Measurements from ENCODE around the gene GPC6. TPM values are rescaled to one million over a fixed set of nuclear protein-coding genes. Genes with fewer than 3 reads are reported as not detected.

The GPC6 gene
- total and polyA plus RNA-seq, 5 donors from 2014 or later = not detected

DNA sequence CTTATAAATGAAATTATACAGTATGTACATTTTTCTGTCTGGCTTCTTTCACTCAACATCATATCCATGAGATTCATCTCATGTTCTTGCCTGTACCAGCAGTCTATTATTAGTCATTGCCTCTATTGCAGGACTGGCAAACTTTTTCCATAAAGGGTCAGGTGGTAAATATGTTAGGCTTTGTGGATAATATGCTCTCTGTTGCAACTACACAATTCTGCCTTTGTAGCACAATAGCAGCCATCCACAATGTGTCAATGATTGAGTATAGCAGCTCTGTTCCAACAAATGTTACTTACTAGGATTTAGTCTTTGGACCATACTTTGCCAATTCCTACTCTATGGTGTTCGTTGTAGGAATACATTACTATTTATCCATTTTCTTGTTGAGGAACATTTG, 948.5 kb downstream of the GPC6 start:
- ATAC-seq (ENCODE audit: low read depth in 2 of 2) = no peak
- Histone ChIP-seq H3K27me3 (ENCODE audit: control insufficient read depth, insufficient read depth, low read length) (no peaks in the 10 kb centered on the region), H3K9me3 (ENCODE audit: control insufficient read depth in 2 of 2, low read length in 2 of 2) (no peaks in the 10 kb centered on the region)

DNA sequence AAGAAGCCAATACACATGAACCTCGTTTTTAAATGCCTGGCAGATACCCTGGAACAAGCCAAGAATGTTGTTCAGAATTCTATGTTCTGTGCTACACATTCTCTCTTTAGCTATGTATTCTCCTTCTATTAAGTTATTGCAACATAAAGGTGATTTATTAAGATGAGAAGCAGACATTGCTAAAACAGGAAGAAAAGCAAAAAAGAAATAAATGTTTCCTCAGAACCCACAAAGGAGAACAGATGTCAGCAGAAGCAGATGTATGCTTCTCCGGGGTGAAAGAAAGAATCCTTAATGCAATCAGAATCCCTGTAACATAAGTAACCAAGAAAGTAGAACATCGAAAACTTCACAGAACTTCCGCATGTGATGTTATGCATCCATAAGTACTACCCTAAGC, 950.0 kb downstream of the GPC6 start:
- H3K27me3 Mint-ChIP-seq = no peaks in the 10 kb centered on the region
- no peak overlapping the region for H3K27ac ChIP-seq (ENCODE audit: insufficient read depth, low read length, poor library complexity, severe bottlenecking)
- H3K4me1 ChIP-seq (ENCODE audit: control insufficient read depth, insufficient read depth, low read length, poor library complexity, severe bottlenecking) = no peaks in the 10 kb centered on the region
- peaks cover 0 to 4% (median 0%) of the 10 kb centered on the region in 7 donors for H3K9me3 Mint-ChIP-seq
- H3K4me3 ChIP-seq (ENCODE audit: low read depth, low read length) = no peak overlapping the region
- peaks cover 0 to 11% (median 8%) of the 10 kb centered on the region in 4 donors for H3K4me1 Mint-ChIP-seq
- H3K27ac Mint-ChIP-seq = no peak overlapping the region
- DNase-seq (no peak), ATAC-seq (ENCODE audit: low read depth in 2 of 2) (no peak)
- H3K36me3 Mint-ChIP-seq = no peaks in the 10 kb centered on the region
- H3K4me3 Mint-ChIP-seq = no peak overlapping the region
- H3K9me3 ChIP-seq (ENCODE audit: control insufficient read depth in 2 of 2, low read length in 2 of 2) = no peaks in the 10 kb centered on the region
- H3K27me3 ChIP-seq (ENCODE audit: control insufficient read depth, insufficient read depth, low read length) = no peaks in the 10 kb centered on the region
- no peaks in the 10 kb centered on the region for H3K36me3 ChIP-seq (ENCODE audit: control insufficient read depth, insufficient read depth, low read length)

More for the DNA sequence above, 948.5 kb downstream of the GPC6 start:
- Mint-ChIP-seq H3K4me1 (peaks cover 0 to 11% (median 8%) of the 10 kb centered on the region in 4 donors), H3K27me3 (no peaks in the 10 kb centered on the region), H3K9me3 (peaks cover 0 to 2% (median 0%) of the 10 kb centered on the region in 7 donors), H3K36me3 (no peaks in the 10 kb centered on the region), H3K27ac (no peak overlapping the region), H3K4me3 (no peak overlapping the region)
- Histone ChIP-seq H3K4me3 (ENCODE audit: low read depth, low read length) (no peak overlapping the region), H3K4me1 (ENCODE audit: control insufficient read depth, insufficient read depth, low read length, poor library complexity, severe bottlenecking) (no peaks in the 10 kb centered on the region), H3K27ac (ENCODE audit: insufficient read depth, low read length, poor library complexity, severe bottlenecking) (no peak overlapping the region), H3K36me3 (ENCODE audit: control insufficient read depth, insufficient read depth, low read length) (no peaks in the 10 kb centered on the region)
- DNase-seq = no peak

DNA sequence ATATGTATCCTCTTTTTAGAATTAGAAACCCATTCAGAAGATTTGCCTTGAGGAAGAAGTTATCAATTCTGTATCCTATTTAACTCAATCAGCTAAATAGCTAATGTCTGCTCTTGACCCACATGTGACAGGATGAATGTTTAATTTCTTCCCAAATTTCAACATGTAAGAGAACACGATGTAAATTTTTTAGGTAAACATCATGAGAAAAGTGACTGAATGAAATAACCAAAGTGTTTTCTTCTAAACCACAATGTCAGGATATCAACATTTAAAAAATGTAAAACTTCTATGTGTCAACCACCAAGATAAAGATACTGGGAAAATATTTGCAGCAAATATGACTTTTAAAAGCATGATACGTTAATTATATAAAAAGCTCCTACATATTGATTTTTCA, 950.4 kb downstream of the GPC6 start:
- no peak overlapping the region for H3K4me3 Mint-ChIP-seq
- H3K27me3 ChIP-seq (ENCODE audit: control insufficient read depth, insufficient read depth, low read length) = no peaks in the 10 kb centered on the region
- H3K27me3 Mint-ChIP-seq = no peaks in the 10 kb centered on the region
- no peaks in the 10 kb centered on the region for H3K4me1 ChIP-seq (ENCODE audit: control insufficient read depth, insufficient read depth, low read length, poor library complexity, severe bottlenecking)
- H3K36me3 ChIP-seq (ENCODE audit: control insufficient read depth, insufficient read depth, low read length) = no peaks in the 10 kb centered on the region
- H3K27ac ChIP-seq (ENCODE audit: insufficient read depth, low read length, poor library complexity, severe bottlenecking) = no peak overlapping the region
- peaks cover 0 to 11% (median 8%) of the 10 kb centered on the region in 4 donors for H3K4me1 Mint-ChIP-seq
- no peak overlapping the region for H3K27ac Mint-ChIP-seq
- ATAC-seq (ENCODE audit: low read depth in 2 of 2) (no peak), DNase-seq (no peak)
- H3K9me3 ChIP-seq (ENCODE audit: control insufficient read depth in 2 of 2, low read length in 2 of 2) = no peaks in the 10 kb centered on the region
- H3K4me3 ChIP-seq (ENCODE audit: low read depth, low read length) = no peak overlapping the region
- H3K9me3 Mint-ChIP-seq = peaks cover 0 to 4% (median 0%) of the 10 kb centered on the region in 7 donors
- H3K36me3 Mint-ChIP-seq = no peaks in the 10 kb centered on the region

DNA sequence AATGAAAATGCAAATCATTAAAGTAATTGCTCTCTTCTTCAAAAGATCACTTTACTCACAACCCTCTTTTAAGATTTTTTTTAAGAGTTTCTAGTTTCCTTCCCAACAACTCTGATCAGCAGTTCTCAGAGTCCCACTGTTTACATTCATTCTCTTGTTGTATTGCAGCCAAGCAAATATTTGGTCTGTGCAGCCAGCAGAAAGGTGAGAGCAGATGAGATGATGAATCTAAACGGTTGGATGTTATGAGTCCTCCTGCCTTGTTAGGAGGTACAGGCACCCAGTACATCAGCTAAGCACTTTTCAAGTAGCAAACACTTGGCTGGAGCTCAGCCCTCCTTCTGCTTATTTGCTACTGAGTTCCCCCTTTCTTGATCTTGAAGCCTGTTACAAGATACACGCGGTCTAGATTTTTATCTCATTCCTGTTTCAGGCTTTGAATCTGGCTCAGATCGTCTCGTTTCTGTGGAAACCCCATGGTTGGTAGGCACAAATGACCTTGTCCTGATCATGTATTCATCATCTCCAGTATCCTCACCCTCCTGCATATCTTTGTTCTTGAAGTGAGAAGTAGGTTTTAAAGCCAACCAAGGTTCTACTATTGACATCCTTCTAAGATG, 952.1 kb downstream of the GPC6 start:
- Mint-ChIP-seq H3K27ac (peak overlapping the region in 2 of 3 donors; percentile 17 to 49), H3K4me3 (peak overlapping the region in 1 of 4 donors; percentile 15), H3K9me3 (peaks cover 0 to 4% (median 0%) of the 10 kb centered on the region in 7 donors)

DNA sequence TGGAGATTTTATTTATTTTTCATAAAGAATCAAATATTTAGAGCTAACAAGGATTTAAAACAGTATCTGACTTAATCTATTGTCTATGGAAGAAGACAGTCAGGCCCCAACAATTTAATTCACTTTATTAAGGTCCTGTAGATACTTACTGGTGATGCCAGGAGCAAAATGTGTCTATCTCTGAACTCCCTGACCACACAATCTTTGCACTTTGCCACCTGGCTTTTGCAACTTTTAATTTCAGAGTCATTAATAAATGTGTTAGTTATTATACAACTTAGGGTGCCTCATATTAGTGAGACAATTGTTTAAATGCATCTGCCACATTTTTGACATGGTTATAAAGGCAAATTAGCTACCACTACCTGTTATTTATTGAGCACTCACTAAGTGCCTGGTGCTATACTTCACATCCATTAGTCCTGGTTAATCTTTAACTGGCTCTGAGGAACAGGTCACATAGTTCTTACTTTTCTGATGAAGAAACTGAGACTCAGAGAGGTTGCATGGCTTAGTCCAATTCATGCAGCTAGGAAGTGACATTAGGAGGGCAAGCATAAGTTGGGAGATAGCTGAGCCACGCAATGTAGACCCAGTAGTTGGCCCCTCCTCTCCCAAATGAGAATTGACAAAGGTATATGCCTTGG, 955.0 kb downstream of the GPC6 start:
- Histone ChIP-seq H3K9me3 (ENCODE audit: control insufficient read depth in 2 of 2, low read length in 2 of 2) (no peaks in the 10 kb centered on the region), H3K4me1 (ENCODE audit: control insufficient read depth, insufficient read depth, low read length, poor library complexity, severe bottlenecking) (no peaks in the 10 kb centered on the region), H3K27me3 (ENCODE audit: control insufficient read depth, insufficient read depth, low read length) (peaks cover 2% of the 10 kb centered on the region), H3K4me3 (ENCODE audit: low read depth, low read length) (no peak overlapping the region), H3K36me3 (ENCODE audit: control insufficient read depth, insufficient read depth, low read length) (no peaks in the 10 kb centered on the region), H3K27ac (ENCODE audit: insufficient read depth, low read length, poor library complexity, severe bottlenecking) (no peak overlapping the region)
- ATAC-seq (ENCODE audit: low read depth in 2 of 2) = no peak
- H3K36me3 Mint-ChIP-seq = no peaks in the 10 kb centered on the region
- H3K27me3 Mint-ChIP-seq = peaks cover 4% of the 10 kb centered on the region
- H3K4me3 Mint-ChIP-seq = no peak overlapping the region
- H3K9me3 Mint-ChIP-seq = peaks cover 0 to 5% (median 0%) of the 10 kb centered on the region in 7 donors
- no peak overlapping the region for H3K27ac Mint-ChIP-seq
- DNase-seq = no peak
- peaks cover 0 to 11% (median 8%) of the 10 kb centered on the region in 4 donors for H3K4me1 Mint-ChIP-seq

More for the DNA sequence above, 952.1 kb downstream of the GPC6 start:
- Mint-ChIP-seq H3K27me3 (peaks cover 4% of the 10 kb centered on the region), H3K4me1 (peaks cover 0 to 11% (median 8%) of the 10 kb centered on the region in 4 donors), H3K36me3 (no peaks in the 10 kb centered on the region)
- peaks cover 2% of the 10 kb centered on the region for H3K27me3 ChIP-seq (ENCODE audit: control insufficient read depth, insufficient read depth, low read length)
- ATAC-seq (ENCODE audit: low read depth in 2 of 2) (no peak), DNase-seq (no peak)
- no peak overlapping the region for H3K4me3 ChIP-seq (ENCODE audit: low read depth, low read length)
- H3K4me1 ChIP-seq (ENCODE audit: control insufficient read depth, insufficient read depth, low read length, poor library complexity, severe bottlenecking) = no peaks in the 10 kb centered on the region
- H3K36me3 ChIP-seq (ENCODE audit: control insufficient read depth, insufficient read depth, low read length) = no peaks in the 10 kb centered on the region
- no peaks in the 10 kb centered on the region for H3K9me3 ChIP-seq (ENCODE audit: control insufficient read depth in 2 of 2, low read length in 2 of 2)
- H3K27ac ChIP-seq (ENCODE audit: insufficient read depth, low read length, poor library complexity, severe bottlenecking) = no peak overlapping the region

DNA sequence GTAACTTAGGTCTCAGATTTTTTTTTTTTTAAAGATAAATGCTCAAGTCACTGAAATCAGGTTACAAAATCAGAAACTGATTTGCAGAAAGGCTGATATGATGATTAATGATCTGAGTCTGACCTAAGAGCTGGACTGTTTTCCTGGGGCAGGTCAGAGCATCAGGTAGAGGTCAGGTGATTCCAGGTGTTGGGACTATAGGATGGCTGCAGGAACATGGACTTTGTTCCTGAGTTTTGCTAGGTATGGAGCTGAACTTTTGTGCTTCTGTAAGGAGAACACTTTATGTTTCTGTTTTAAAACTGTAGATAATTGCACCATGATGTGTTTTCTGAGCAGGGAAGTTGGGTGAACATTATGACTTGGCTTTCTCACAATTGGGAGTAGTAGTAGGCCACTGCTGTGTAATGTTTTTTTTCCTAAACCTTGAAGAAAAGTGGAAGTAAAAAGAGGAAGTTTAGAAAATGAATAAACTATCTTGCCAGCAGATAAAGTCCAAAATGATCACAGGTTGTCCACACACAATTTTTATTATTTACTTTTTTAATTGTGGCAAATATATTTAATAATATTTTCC, 955.7 kb downstream of the GPC6 start:
- Histone ChIP-seq H3K4me1 (ENCODE audit: control insufficient read depth, insufficient read depth, low read length, poor library complexity, severe bottlenecking) (no peaks in the 10 kb centered on the region), H3K36me3 (ENCODE audit: control insufficient read depth, insufficient read depth, low read length) (no peaks in the 10 kb centered on the region), H3K4me3 (ENCODE audit: low read depth, low read length) (no peak overlapping the region), H3K27ac (ENCODE audit: insufficient read depth, low read length, poor library complexity, severe bottlenecking) (no peak overlapping the region), H3K9me3 (ENCODE audit: control insufficient read depth in 2 of 2, low read length in 2 of 2) (no peaks in the 10 kb centered on the region), H3K27me3 (ENCODE audit: control insufficient read depth, insufficient read depth, low read length) (peaks cover 2% of the 10 kb centered on the region)
- H3K27ac Mint-ChIP-seq = no peak overlapping the region
- H3K9me3 Mint-ChIP-seq = peaks cover 0 to 5% (median 0%) of the 10 kb centered on the region in 7 donors
- no peak for ATAC-seq (ENCODE audit: low read depth in 2 of 2)
- no peak overlapping the region for H3K4me3 Mint-ChIP-seq
- no peaks in the 10 kb centered on the region for H3K36me3 Mint-ChIP-seq
- no peak for DNase-seq
- peaks cover 4% of the 10 kb centered on the region for H3K27me3 Mint-ChIP-seq
- peaks cover 0 to 11% (median 8%) of the 10 kb centered on the region in 4 donors for H3K4me1 Mint-ChIP-seq

DNA sequence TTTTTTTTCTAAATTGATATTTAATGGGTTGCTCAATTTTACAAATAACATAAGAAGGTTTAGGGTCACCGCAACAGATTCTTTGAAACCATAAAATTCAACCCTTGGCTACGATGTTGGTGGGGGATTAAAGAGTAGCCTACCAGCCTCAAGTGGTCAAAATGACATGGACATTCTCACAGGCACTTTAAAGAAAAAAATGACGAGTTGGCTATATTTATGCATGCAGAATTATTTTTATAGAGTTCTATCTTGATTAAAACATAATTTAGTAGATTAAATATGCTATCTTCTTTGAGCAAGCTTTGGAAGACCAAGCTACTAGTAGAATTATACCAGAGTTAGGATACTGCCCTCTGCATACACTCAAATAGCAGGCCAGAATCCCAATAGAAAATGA, 959.9 kb downstream of the GPC6 start:
- ATAC-seq (ENCODE audit: low read depth in 2 of 2) (no peak), DNase-seq (no peak)
- Histone ChIP-seq H3K4me1 (ENCODE audit: control insufficient read depth, insufficient read depth, low read length, poor library complexity, severe bottlenecking) (no peaks in the 10 kb centered on the region), H3K4me3 (ENCODE audit: low read depth, low read length) (no peak overlapping the region), H3K27ac (ENCODE audit: insufficient read depth, low read length, poor library complexity, severe bottlenecking) (no peak overlapping the region), H3K9me3 (ENCODE audit: control insufficient read depth in 2 of 2, low read length in 2 of 2) (no peaks in the 10 kb centered on the region), H3K27me3 (ENCODE audit: control insufficient read depth, insufficient read depth, low read length) (peaks cover 5% of the 10 kb centered on the region), H3K36me3 (ENCODE audit: control insufficient read depth, insufficient read depth, low read length) (no peaks in the 10 kb centered on the region)
- H3K4me3 Mint-ChIP-seq = no peak overlapping the region
- H3K36me3 Mint-ChIP-seq = no peaks in the 10 kb centered on the region
- peaks cover 8% of the 10 kb centered on the region for H3K27me3 Mint-ChIP-seq
- no peak overlapping the region for H3K27ac Mint-ChIP-seq
- no peaks in the 10 kb centered on the region for H3K4me1 Mint-ChIP-seq
- H3K9me3 Mint-ChIP-seq = peaks cover 0 to 5% (median 0%) of the 10 kb centered on the region in 7 donors

Data from CD4-positive, CD25-positive, alpha-beta regulatory T cell (primary cell).